Ishikawa (cell line): ENCODE results near the gene CRPPA.

ENCODE experiments used
- CEBPB ChIP-seq: IDR thresholded peaks from 2 replicates; pipeline ENCODE4 v1.6.1; 2012
- CREB1 ChIP-seq: IDR thresholded peaks from 2 replicates; pipeline ENCODE4 v1.6.1; 2012; ENCODE audit warnings: low read depth
- EGR1 ChIP-seq: IDR thresholded peaks from 2 replicates; pipeline ENCODE4 v1.6.1; 2012
- EP300 ChIP-seq: IDR thresholded peaks from 2 replicates; pipeline ENCODE4 v1.6.1; 2012; ENCODE audit warnings: borderline replicate concordance
- FOXM1 ChIP-seq: IDR thresholded peaks from 2 replicates; pipeline ENCODE4 v1.6.1; 2012; ENCODE audit warnings: low read depth, borderline replicate concordance
- MAX ChIP-seq: IDR thresholded peaks from 2 replicates; pipeline ENCODE4 v1.6.1; 2012
- NFIC ChIP-seq: IDR thresholded peaks from 2 replicates; pipeline ENCODE4 v1.6.1; 2012
- RAD21 ChIP-seq: IDR thresholded peaks from 2 replicates; pipeline ENCODE4 v1.6.1; 2012; ENCODE audit warnings: low read depth
- REST ChIP-seq: IDR thresholded peaks from 2 replicates; pipeline ENCODE4 v1.6.1; 2012; ENCODE audit warnings: low read depth, mild to moderate bottlenecking
- TAF1 ChIP-seq: IDR thresholded peaks from 2 replicates; pipeline ENCODE4 v1.6.1; 2012; ENCODE audit warnings: low read depth, mild to moderate bottlenecking
- TCF12 ChIP-seq: IDR thresholded peaks from 2 replicates; pipeline ENCODE4 v1.6.1; 2012; ENCODE audit warnings: low read depth
- TEAD4 ChIP-seq: IDR thresholded peaks from 2 replicates; pipeline ENCODE4 v1.6.1; 2012
- YY1 ChIP-seq: IDR thresholded peaks from 2 replicates; pipeline ENCODE4 v1.6.1; 2012; ENCODE audit warnings: low read depth
- ZBTB7A ChIP-seq: IDR thresholded peaks from 2 replicates; pipeline ENCODE4 v1.6.1; 2012; ENCODE audit warnings: low read depth
- TF ChIP-seq, protein P1 (sequence below): IDR thresholded peaks from 2 replicates; pipeline ENCODE4 v1.6.1; 2012

Gene CRPPA

DNA sequence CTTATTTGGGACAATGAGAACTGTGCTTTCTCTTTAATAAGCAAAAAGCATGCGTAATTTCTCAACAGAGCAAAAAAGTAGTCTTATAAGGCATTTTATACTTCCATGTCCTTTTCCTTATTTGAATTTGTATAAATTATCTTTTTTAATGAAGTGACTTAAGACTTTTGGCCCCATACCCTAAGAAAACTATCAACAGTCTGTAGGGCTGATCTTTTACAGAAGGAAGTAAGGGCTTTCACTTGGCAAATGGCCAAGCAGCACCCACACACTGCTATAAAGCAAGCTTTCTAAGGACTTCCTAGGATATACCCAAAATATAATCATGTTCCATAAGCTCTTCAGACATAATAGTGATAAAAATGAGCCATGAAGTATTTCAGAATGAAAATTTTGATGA is 3.4 kb downstream of the CRPPA start:
- no peak for TF ChIP-seq REST
- no peak for TF ChIP-seq CREB1
- peak; percentile 39; the same call in 1 of the 2 replicates for TF ChIP-seq NFIC

DNA sequence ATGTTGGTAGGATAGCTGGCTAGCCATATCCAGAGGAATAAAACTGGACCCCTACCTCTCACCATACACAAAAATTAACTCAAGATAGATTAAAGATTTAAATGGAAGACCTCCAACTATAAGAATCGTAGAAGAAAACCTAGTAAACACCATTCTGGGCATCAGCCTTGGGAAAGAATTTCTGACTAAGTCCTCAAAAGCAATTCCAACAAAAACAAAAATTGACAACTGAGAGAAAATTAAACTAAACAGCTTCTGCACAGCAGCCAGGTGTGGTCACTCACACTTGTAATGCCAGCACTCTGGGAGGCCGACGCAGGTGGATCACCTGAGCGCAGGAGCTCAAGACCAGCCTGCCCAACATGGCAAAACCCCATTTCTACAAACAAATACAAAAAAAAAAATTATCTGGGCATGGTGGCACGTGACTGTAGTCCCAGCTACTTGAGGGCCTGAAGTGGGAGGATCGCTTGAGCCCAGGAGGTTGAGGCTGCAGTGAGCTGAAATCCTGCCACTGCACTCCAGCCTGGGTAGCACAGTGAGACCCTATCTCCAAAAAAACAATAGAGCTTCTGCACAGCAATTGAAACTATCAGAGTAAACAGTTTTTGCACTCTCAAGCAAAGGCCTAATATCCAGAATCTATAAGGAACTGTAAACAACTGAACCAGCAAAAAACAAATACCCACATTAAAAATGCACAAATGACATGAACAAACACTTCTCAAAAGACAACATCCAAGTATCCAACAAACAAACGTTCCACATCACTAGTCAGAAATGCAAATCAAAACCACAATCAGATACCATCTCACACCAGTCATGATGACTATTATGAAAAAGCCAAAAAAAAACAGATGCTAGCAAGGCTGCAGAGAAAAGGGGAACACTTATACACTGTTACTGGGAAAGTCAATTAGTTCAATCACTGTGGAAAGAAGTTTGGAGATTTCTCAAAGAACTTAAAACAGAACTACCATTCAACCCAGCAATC is 4.8 kb downstream of the CRPPA start:
- TF ChIP-seq TEAD4 (no peak), TCF12 (no peak)

- TF ChIP-seq ZBTB7A, result no peak
- TF ChIP-seq NFIC, result no peak
Measured at GRCh38 chr7:16412274-16413254, 8.8 kb downstream of the CRPPA start.

GRCh38 chr7:16411391-16411790 is 9.9 kb downstream of the CRPPA start:
- TF ChIP-seq ZBTB7A (no peak), TCF12 (no peak), TAF1 (no peak), NFIC (no peak), MAX (no peak), TEAD4 (no peak), REST (no peak), EGR1 (no peak), RAD21 (no peak), CREB1 (no peak), FOXM1 (no peak), CEBPB (no peak), YY1 (no peak), EP300 (no peak)
- TF ChIP-seq, protein P1, sequence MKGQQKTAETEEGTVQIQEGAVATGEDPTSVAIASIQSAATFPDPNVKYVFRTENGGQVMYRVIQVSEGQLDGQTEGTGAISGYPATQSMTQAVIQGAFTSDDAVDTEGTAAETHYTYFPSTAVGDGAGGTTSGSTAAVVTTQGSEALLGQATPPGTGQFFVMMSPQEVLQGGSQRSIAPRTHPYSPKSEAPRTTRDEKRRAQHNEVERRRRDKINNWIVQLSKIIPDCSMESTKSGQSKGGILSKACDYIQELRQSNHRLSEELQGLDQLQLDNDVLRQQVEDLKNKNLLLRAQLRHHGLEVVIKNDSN, result no peak

- TF ChIP-seq MAX (no peak), RAD21 (no peak), TCF12 (no peak), ZBTB7A (no peak), NFIC (no peak), FOXM1 (no peak), CREB1 (no peak), YY1 (no peak)
- TF ChIP-seq, protein P1, result no peak
Measured at GRCh38 chr7:16409777-16410176, 11.6 kb downstream of the CRPPA start.

DNA sequence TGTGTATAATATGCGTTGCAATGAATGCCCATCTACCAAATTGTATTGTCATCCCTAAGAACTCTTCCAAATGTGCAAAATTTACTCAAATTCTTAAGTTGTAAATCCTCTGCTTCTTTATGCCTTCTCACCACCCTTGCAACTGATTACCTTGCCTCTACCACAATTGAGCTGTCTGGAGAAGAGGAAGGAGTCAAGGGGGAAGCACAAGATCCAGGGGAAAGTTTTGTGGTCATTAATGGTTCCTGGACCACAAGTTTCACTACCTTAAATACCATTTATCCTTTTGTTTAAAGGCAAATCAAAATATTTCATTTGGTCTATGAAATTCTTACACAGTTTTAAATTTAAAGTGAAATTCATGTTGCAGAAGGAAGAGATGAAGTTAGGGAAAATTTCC is 16.7 kb downstream of the CRPPA start:
- TF ChIP-seq EGR1, result no peak
